ENCODE results near the gene ARAP2.

GRCh38 chr4:36065274-36065871, 178.9 kb downstream of the ARAP2 start:
- TF ChIP-seq CTCF (conservative IDR thresholded peaks at IDR 0.05; ENCODE audit: low read length): no peak
- no peak for TF ChIP-seq EZH2phosphoT487 (IDR thresholded peaks at IDR 0.05; ENCODE audit: borderline replicate concordance, low read depth, low read length)
